SK-N-SH treated with all-trans-retinoic acid at 6 μM for 48 hours (cell line): ENCODE measurements around the gene UAP1L1.

ENCODE experiments used
- ESRRG ChIP-seq: fragments of 250-450 bp; sonication (Bioruptor Pico); IDR thresholded peaks from 2 replicates; pipeline ENCODE4 v1.6.1; 2021; ENCODE audit warnings: mild to moderate bottlenecking
- ISL1 ChIP-seq: fragments of 250-450 bp; sonication (Bioruptor Pico); IDR thresholded peaks from 2 replicates; pipeline ENCODE4 v2.1.2; 2022; ENCODE audit warnings: mild to moderate bottlenecking, moderate library complexity
- OSR1 ChIP-seq: fragments of 250-450 bp; sonication (Bioruptor Pico); IDR thresholded peaks from 2 replicates; pipeline ENCODE4 v1.8.0; 2022; ENCODE audit warnings: moderate library complexity, mild to moderate bottlenecking, inconsistent platforms
- ZC3H10 ChIP-seq: fragments of 250-450 bp; sonication (Bioruptor Pico); IDR thresholded peaks from 2 replicates; pipeline ENCODE4 v1.5.1; 2021; ENCODE audit warnings: mild to moderate bottlenecking, moderate library complexity
- ZFP30 ChIP-seq: fragments of 450-650 bp; formaldehyde crosslinking; IDR thresholded peaks from 2 replicates; pipeline ENCODE4 v1.5.0; 2022; ENCODE audit warnings: mild to moderate bottlenecking, moderate library complexity
- TF ChIP-seq, protein P1 (sequence below): fragments of 250-450 bp; sonication (Bioruptor Pico); IDR thresholded peaks from 2 replicates; pipeline ENCODE4 v1.8.0; 2020; ENCODE audit warnings: mild to moderate bottlenecking, moderate library complexity, borderline replicate concordance
- TF ChIP-seq, protein P2 (sequence below): fragments of 250-450 bp; sonication (Bioruptor Pico); IDR thresholded peaks from 2 replicates; pipeline ENCODE4 v1.5.1; 2021; ENCODE audit warnings: mild to moderate bottlenecking, moderate library complexity

DNA sequence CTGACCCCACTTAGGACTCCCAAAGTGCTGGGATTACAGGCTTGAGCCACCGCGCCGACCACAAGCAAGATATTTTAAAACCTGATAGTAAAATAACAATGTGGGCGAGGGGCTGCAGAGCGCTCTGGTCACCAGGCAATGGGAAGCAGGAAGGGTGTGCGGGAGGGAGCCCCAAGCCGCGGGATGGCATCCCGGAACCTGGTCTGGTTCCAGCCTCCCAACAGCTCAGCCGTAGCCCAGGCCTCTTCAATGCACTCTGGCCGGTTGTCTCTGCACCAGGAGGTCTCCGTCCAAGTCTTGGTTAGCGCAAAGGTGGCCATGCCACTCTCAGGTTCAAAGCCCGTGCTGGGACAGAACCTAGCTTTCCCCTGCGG is 694 bp upstream of the UAP1L1 start:
- TF ChIP-seq ISL1 (CRISPR knock-in tag) (no peak), ESRRG (CRISPR knock-in tag) (no peak), ZFP30 (CRISPR knock-in tag) (no peak), OSR1 (CRISPR knock-in tag) (no peak), ZC3H10 (CRISPR knock-in tag) (no peak)
- TF ChIP-seq, protein P1, sequence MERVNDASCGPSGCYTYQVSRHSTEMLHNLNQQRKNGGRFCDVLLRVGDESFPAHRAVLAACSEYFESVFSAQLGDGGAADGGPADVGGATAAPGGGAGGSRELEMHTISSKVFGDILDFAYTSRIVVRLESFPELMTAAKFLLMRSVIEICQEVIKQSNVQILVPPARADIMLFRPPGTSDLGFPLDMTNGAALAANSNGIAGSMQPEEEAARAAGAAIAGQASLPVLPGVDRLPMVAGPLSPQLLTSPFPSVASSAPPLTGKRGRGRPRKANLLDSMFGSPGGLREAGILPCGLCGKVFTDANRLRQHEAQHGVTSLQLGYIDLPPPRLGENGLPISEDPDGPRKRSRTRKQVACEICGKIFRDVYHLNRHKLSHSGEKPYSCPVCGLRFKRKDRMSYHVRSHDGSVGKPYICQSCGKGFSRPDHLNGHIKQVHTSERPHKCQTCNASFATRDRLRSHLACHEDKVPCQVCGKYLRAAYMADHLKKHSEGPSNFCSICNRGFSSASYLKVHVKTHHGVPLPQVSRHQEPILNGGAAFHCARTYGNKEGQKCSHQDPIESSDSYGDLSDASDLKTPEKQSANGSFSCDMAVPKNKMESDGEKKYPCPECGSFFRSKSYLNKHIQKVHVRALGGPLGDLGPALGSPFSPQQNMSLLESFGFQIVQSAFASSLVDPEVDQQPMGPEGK (CRISPR knock-in tag), result no peak
- TF ChIP-seq, protein P2, sequence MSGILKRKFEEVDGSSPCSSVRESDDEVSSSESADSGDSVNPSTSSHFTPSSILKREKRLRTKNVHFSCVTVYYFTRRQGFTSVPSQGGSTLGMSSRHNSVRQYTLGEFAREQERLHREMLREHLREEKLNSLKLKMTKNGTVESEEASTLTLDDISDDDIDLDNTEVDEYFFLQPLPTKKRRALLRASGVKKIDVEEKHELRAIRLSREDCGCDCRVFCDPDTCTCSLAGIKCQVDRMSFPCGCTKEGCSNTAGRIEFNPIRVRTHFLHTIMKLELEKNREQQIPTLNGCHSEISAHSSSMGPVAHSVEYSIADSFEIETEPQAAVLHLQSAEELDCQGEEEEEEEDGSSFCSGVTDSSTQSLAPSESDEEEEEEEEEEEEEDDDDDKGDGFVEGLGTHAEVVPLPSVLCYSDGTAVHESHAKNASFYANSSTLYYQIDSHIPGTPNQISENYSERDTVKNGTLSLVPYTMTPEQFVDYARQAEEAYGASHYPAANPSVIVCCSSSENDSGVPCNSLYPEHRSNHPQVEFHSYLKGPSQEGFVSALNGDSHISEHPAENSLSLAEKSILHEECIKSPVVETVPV, result no peak
